HCT116 (cell line): ENCODE measurements around the gene SLC25A25.

Experiments
- CEBPB ChIP-seq: IDR thresholded peaks from 2 replicates; pipeline ENCODE4 v1.6.1; 2012; ENCODE audit warnings: low read depth
- EGR1 ChIP-seq: IDR thresholded peaks from 2 replicates; pipeline ENCODE4 v1.6.1; 2012; ENCODE audit warnings: low read depth
- EZH2 ChIP-seq: fragments of 200-600 bp; sonication (generic); IDR thresholded peaks from 2 replicates; pipeline ENCODE4 v1.6.1; 2017; ENCODE audit warnings: antibody characterized with exemption, mixed run types
- EZH2phosphoT487 ChIP-seq: fragments of 200-600 bp; IDR thresholded peaks from 2 replicates; pipeline ENCODE4 v1.6.1; 2018; ENCODE audit warnings: antibody characterized with exemption, borderline replicate concordance
- JUND ChIP-seq: IDR thresholded peaks from 2 replicates; pipeline ENCODE4 v1.6.1; 2012
- POLR2A ChIP-seq: IDR thresholded peaks from 2 replicates; pipeline ENCODE4 v1.7.0; 2011; ENCODE audit warnings: borderline replicate concordance; ENCODE audit not compliant: insufficient read depth, insufficient read length; ENCODE audit errors: extremely low read depth
- REST ChIP-seq: IDR thresholded peaks from 2 replicates; pipeline ENCODE4 v1.6.1; 2012; ENCODE audit warnings: low read depth
- SIN3A ChIP-seq: IDR thresholded peaks from 2 replicates; pipeline ENCODE4 v1.6.1; 2012; ENCODE audit warnings: low read depth
- TF ChIP-seq, protein P1 (sequence below), 3 experiments: fragments of 200-600 bp in 1 of 3; sonication (generic) in 1 of 3; IDR thresholded peaks in 2 of 3; conservative IDR thresholded peaks in 1 of 3; 2 replicates each; pipeline ENCODE4 v1.5.1; 2012 to 2017; ENCODE audit warnings: low read depth in 2 of 3, low read length in 2 of 3, antibody characterized with exemption in 1 of 3, borderline replicate concordance in 1 of 3, control low read depth in 1 of 3, mild to moderate bottlenecking in 1 of 3, mixed read lengths in 1 of 3, mixed run types in 1 of 3, moderate library complexity in 1 of 3; ENCODE audit not compliant: insufficient read depth in 1 of 3
- TF ChIP-seq, protein P2 (sequence below): IDR thresholded peaks from 2 replicates; pipeline ENCODE4 v1.6.1; 2012

GRCh38 chr9:128146591-128147120 is 78.6 kb downstream of the SLC25A25 start:
- TF ChIP-seq JUND: no peak
- TF ChIP-seq SIN3A: no peak
- TF ChIP-seq, protein P1, sequence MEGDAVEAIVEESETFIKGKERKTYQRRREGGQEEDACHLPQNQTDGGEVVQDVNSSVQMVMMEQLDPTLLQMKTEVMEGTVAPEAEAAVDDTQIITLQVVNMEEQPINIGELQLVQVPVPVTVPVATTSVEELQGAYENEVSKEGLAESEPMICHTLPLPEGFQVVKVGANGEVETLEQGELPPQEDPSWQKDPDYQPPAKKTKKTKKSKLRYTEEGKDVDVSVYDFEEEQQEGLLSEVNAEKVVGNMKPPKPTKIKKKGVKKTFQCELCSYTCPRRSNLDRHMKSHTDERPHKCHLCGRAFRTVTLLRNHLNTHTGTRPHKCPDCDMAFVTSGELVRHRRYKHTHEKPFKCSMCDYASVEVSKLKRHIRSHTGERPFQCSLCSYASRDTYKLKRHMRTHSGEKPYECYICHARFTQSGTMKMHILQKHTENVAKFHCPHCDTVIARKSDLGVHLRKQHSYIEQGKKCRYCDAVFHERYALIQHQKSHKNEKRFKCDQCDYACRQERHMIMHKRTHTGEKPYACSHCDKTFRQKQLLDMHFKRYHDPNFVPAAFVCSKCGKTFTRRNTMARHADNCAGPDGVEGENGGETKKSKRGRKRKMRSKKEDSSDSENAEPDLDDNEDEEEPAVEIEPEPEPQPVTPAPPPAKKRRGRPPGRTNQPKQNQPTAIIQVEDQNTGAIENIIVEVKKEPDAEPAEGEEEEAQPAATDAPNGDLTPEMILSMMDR (IDR thresholded peaks at IDR 0.05 in 2 of 3, conservative IDR thresholded peaks at IDR 0.05 in 1 of 3; ENCODE audit: borderline replicate concordance in 1 of 3, insufficient read depth in 1 of 3, low read depth in 2 of 3, low read length in 2 of 3): no peak
- no peak for TF ChIP-seq EZH2phosphoT487
- TF ChIP-seq EGR1: no peak
- TF ChIP-seq REST: no peak
- TF ChIP-seq CEBPB: no peak
- TF ChIP-seq, protein P2, sequence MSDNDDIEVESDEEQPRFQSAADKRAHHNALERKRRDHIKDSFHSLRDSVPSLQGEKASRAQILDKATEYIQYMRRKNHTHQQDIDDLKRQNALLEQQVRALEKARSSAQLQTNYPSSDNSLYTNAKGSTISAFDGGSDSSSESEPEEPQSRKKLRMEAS: no peak
- no peak for TF ChIP-seq EZH2
- TF ChIP-seq POLR2A: no peak
